Effector CD4-positive, alpha-beta T cell (primary cell): ENCODE measurements around the gene ALG2.

Experiments
- DNase-seq: peaks from one replicate; pipeline ENCODE4 v3.0.0-alpha.2; 2020

Gene ALG2

DNA sequence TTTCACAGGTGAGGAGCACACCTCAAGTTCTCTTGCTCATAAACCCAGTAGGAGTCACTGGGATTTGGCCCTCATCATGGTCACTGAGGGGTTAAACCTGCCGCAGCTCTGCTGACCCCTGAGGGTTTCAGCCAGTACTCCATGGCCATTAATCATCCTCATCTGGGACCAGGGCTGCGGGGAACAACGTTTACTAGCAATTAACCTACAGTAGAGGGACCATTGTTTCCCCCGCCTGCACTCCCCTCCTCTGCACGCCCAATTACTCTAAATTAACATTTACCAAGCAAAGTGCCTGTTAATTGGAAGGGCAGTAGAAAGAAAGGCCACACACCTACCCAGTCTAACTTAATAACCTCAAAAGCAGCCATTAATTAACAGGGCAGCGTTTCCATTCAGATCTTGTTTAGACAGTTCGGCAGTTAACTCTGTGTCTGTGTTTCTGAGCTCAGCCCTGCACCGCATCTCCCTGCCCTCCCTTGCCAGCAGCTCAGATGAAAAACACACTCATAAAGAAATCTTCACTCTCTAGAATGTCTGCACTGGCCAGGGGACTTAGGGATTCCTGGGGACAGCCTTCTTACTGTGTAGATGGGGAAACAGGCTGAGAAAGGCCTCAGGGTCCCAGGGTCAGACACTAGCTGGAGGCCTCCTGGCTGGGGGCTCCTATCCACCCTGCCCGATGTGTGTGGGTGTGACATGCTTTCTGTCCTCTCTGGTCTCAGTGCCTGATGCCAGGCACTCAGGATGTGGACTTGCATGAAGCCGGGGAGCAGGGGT, 51.6 kb downstream of the ALG2 start:
- no peak for DNase-seq

DNA sequence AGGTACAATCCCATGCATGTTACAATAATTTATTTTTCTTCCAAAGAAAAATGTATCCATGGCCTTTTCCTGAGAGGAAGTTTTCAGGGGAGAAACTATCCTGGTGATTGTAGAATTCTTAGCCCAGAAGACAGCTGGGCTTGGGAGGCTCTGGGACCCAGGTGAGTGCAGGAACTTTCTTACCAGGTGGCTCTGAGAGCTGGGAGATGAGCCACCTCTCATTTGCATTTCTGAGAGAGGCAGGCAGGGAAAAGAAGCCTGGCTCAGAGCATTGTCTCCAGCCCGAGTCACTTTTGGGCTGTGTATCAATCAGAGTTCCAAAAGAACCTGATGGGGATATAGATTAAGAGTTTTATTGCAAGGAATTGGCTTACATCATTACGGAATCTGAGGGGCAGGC, 52.7 kb downstream of the ALG2 start:
- no peak for DNase-seq

GRCh38 chr9:99167694-99168093, 54.0 kb downstream of the ALG2 start:
- DNase-seq, result no peak

- no peak for DNase-seq
Observed at GRCh38 chr9:99167119-99167518, 54.6 kb downstream of the ALG2 start.
